HG02852 (cell line): ENCODE data around the gene NXPH4.

Experiments used
- ATAC-seq: cut with Tn5 transposase; IDR thresholded peaks from one replicate; pipeline ENCODE4 v1.9.1; 2021; ENCODE audit warnings: mild to moderate bottlenecking, moderate library complexity; ENCODE audit not compliant: unreplicated experiment

NXPH4 gene

GRCh38 chr12:57229634-57230380 is 13.2 kb downstream of the NXPH4 start, which contains the start of gene SHMT2:
Gene SHMT2, plus strand, starts transcription at chr12:57229711. Its CDS starts 68 bp downstream, at chr12:57229779.
- ATAC-seq: peak; percentile 65

- no peak for ATAC-seq
These were observed 14.0 kb downstream of the NXPH4 start for GRCh38 chr12:57230381-57231155.

GRCh38 chr12:57231276-57232021 is 14.9 kb downstream of the NXPH4 start:
- ATAC-seq: no peak

- no peak for ATAC-seq
These were observed 15.7 kb downstream of the NXPH4 start for GRCh38 chr12:57232156-57232756.

GRCh38 chr12:57233357-57234232 is 17.0 kb downstream of the NXPH4 start:
- ATAC-seq: no peak

GRCh38 chr12:57234233-57234570 is 17.6 kb downstream of the NXPH4 start:
- no peak for ATAC-seq

- no peak for ATAC-seq
These were observed 18.0 kb downstream of the NXPH4 start for GRCh38 chr12:57234571-57235016.

- no peak for ATAC-seq
These were observed 18.6 kb downstream of the NXPH4 start for GRCh38 chr12:57235017-57235727.

- no peak for ATAC-seq
These were observed 19.1 kb downstream of the NXPH4 start for GRCh38 chr12:57235728-57236131.

GRCh38 chr12:57236201-57236924 is 19.8 kb downstream of the NXPH4 start:
- no peak for ATAC-seq

- no peak for ATAC-seq
These were observed 20.5 kb downstream of the NXPH4 start for GRCh38 chr12:57236925-57237595.

GRCh38 chr12:57237596-57237931 is 21.0 kb downstream of the NXPH4 start:
- no peak for ATAC-seq

- no peak for ATAC-seq
These were observed 21.6 kb downstream of the NXPH4 start for GRCh38 chr12:57237932-57238853.

GRCh38 chr12:57238854-57239554 is 22.4 kb downstream of the NXPH4 start:
- ATAC-seq: peak; percentile 58

- ATAC-seq: peak; percentile 1
These were observed 23.0 kb downstream of the NXPH4 start for GRCh38 chr12:57239587-57240065.

GRCh38 chr12:57240066-57240921 is 23.7 kb downstream of the NXPH4 start:
- no peak for ATAC-seq
